ENCODE measurements around the gene ANKK1. TPM values are rescaled to one million over a fixed set of nuclear protein-coding genes. Genes with fewer than 3 reads are reported as not detected.

ANKK1 gene
- total and polyA plus RNA-seq, 2 experiments from 2014 or later: 0.13 to 0.43 TPM

GRCh38 chr11:113397212-113397611 is 9.6 kb downstream of the ANKK1 start:
- H3K36me3 ChIP-seq (replicated peaks; ENCODE audit: insufficient read depth, low read depth): no peaks in the 10 kb centered on the region
- WGBS (ENCODE audit: low lambda C conversion rate, missing lambda C conversion rate): 81% methylated on average over 7 of the region's 7 CpGs
- H3K9me2 ChIP-seq (replicated peaks; ENCODE audit: insufficient read depth): no peaks in the 10 kb centered on the region
- no peak overlapping the region for H3K27ac ChIP-seq
- DNase-seq (ENCODE audit: low spot score): no peak
- H3K27me3 ChIP-seq: peaks cover under 1% of the 10 kb centered on the region
- H3K9me3 ChIP-seq (ENCODE audit: low read depth): no peaks in the 10 kb centered on the region
- no peaks in the 10 kb centered on the region for H4K20me1 ChIP-seq (ENCODE audit: insufficient read depth, poor library complexity, severe bottlenecking)
- no peak overlapping the region for H2AFZ ChIP-seq
- no peak overlapping the region for H3K4me2 ChIP-seq
- TF ChIP-seq EZH2 (IDR thresholded peaks at IDR 0.05; ENCODE audit: borderline replicate concordance) (no peak), CTCF (IDR thresholded peaks at IDR 0.05; ENCODE audit: poor library complexity) (no peak), EZH2phosphoT487 (IDR thresholded peaks at IDR 0.05; ENCODE audit: low read depth, severe bottlenecking, unreplicated experiment) (no peak)
- H3K4me3 ChIP-seq: no peak overlapping the region
- no peaks in the 10 kb centered on the region for H3K4me1 ChIP-seq (ENCODE audit: insufficient read depth)
- H3K79me2 ChIP-seq: no peaks in the 10 kb centered on the region

GRCh38 chr11:113397821-113398220 is 10.2 kb downstream of the ANKK1 start:
- H3K36me3 ChIP-seq (replicated peaks; ENCODE audit: insufficient read depth, low read depth): no peaks in the 10 kb centered on the region
- DNase-seq (ENCODE audit: low spot score): no peak
- H3K9me3 ChIP-seq (ENCODE audit: low read depth): no peaks in the 10 kb centered on the region
- no peak overlapping the region for H2AFZ ChIP-seq
- 97% methylated on average over 4 of the region's 4 CpGs for WGBS (ENCODE audit: low lambda C conversion rate, missing lambda C conversion rate)
- H3K27ac ChIP-seq: no peak overlapping the region
- no peaks in the 10 kb centered on the region for H3K4me1 ChIP-seq (ENCODE audit: insufficient read depth)
- H3K4me3 ChIP-seq: no peak overlapping the region
- H3K27me3 ChIP-seq: peaks cover 5% of the 10 kb centered on the region
- no peaks in the 10 kb centered on the region for H3K9me2 ChIP-seq (replicated peaks; ENCODE audit: insufficient read depth)
- H3K79me2 ChIP-seq: no peaks in the 10 kb centered on the region
- H4K20me1 ChIP-seq (ENCODE audit: insufficient read depth, poor library complexity, severe bottlenecking): no peaks in the 10 kb centered on the region
- TF ChIP-seq CTCF (IDR thresholded peaks at IDR 0.05; ENCODE audit: poor library complexity) (no peak), EZH2 (IDR thresholded peaks at IDR 0.05; ENCODE audit: borderline replicate concordance) (no peak), EZH2phosphoT487 (IDR thresholded peaks at IDR 0.05; ENCODE audit: low read depth, severe bottlenecking, unreplicated experiment) (no peak)
- H3K4me2 ChIP-seq: no peak overlapping the region

- 91% methylated on average over 24 of the region's 24 CpGs for WGBS (ENCODE audit: low lambda C conversion rate, missing lambda C conversion rate)
- TF ChIP-seq EZH2 (IDR thresholded peaks at IDR 0.05; ENCODE audit: borderline replicate concordance) (no peak), EZH2phosphoT487 (IDR thresholded peaks at IDR 0.05; ENCODE audit: low read depth, severe bottlenecking, unreplicated experiment) (no peak)
Observed at GRCh38 chr11:113398669-113399430, 11.3 kb downstream of the ANKK1 start.

GRCh38 chr11:113400631-113401230 is 13.2 kb downstream of the ANKK1 start:
- TF ChIP-seq EZH2 (IDR thresholded peaks at IDR 0.05; ENCODE audit: borderline replicate concordance): no peak
- no peak for TF ChIP-seq CTCF (IDR thresholded peaks at IDR 0.05; ENCODE audit: poor library complexity)
- no peak for TF ChIP-seq EZH2phosphoT487 (IDR thresholded peaks at IDR 0.05; ENCODE audit: low read depth, severe bottlenecking, unreplicated experiment)
- Histone ChIP-seq H3K36me3 (replicated peaks; ENCODE audit: insufficient read depth, low read depth) (no peaks in the 10 kb centered on the region), H4K20me1 (ENCODE audit: insufficient read depth, poor library complexity, severe bottlenecking) (no peaks in the 10 kb centered on the region), H3K27me3 (peaks cover 5% of the 10 kb centered on the region), H3K9me3 (ENCODE audit: low read depth) (no peaks in the 10 kb centered on the region), H3K4me3 (no peak overlapping the region), H2AFZ (no peak overlapping the region), H3K4me2 (no peak overlapping the region), H3K79me2 (no peaks in the 10 kb centered on the region), H3K9me2 (replicated peaks; ENCODE audit: insufficient read depth) (no peaks in the 10 kb centered on the region), H3K4me1 (ENCODE audit: insufficient read depth) (no peaks in the 10 kb centered on the region), H3K27ac (no peak overlapping the region)
- DNase-seq (ENCODE audit: low spot score): no peak
- 74% methylated on average over 5 of the region's 5 CpGs for WGBS (ENCODE audit: low lambda C conversion rate, missing lambda C conversion rate)

More at GRCh38 chr11:113398669-113399430, 11.3 kb downstream of the ANKK1 start:
- H3K4me2 ChIP-seq: no peak overlapping the region
- no peaks in the 10 kb centered on the region for H4K20me1 ChIP-seq (ENCODE audit: insufficient read depth, poor library complexity, severe bottlenecking)
- no peaks in the 10 kb centered on the region for H3K4me1 ChIP-seq (ENCODE audit: insufficient read depth)
- H3K4me3 ChIP-seq: no peak overlapping the region
- no peaks in the 10 kb centered on the region for H3K79me2 ChIP-seq
- peaks cover 5% of the 10 kb centered on the region for H3K27me3 ChIP-seq
- no peaks in the 10 kb centered on the region for H3K9me2 ChIP-seq (replicated peaks; ENCODE audit: insufficient read depth)
- H2AFZ ChIP-seq: no peak overlapping the region
- DNase-seq (ENCODE audit: low spot score): no peak
- H3K27ac ChIP-seq: no peak overlapping the region
- H3K9me3 ChIP-seq (ENCODE audit: low read depth): no peaks in the 10 kb centered on the region
- H3K36me3 ChIP-seq (replicated peaks; ENCODE audit: insufficient read depth, low read depth): no peaks in the 10 kb centered on the region

Data from hepatocyte (in vitro differentiated cells).